CD1c-positive myeloid dendritic cell (primary cell): ENCODE data around the gene CFAP58.

Source experiments
- DNase-seq: peaks from one replicate; pipeline ENCODE4 v3.0.0-alpha.2; 2016; ENCODE audit errors: extremely low spot score

CFAP58 gene

DNA sequence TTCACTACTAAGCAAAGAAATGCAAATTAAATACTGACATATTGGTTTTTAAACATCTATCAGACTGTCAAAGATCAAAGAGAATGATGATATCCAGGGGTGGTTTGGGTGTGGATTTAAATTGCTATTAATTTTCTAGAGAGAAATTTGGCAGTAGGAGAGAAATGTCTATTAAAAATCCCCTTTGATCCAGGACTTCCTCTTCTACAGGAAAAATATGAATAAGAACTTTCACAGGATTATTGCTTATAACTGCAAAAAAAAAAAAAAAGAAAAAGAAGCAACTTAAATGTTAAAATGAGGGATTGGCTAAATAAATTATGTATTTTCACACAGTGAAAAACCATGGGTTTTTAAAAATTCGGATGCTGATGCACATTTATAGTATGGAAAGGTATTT lies 21.0 kb downstream of the CFAP58 start:
- DNase-seq = no peak

DNA sequence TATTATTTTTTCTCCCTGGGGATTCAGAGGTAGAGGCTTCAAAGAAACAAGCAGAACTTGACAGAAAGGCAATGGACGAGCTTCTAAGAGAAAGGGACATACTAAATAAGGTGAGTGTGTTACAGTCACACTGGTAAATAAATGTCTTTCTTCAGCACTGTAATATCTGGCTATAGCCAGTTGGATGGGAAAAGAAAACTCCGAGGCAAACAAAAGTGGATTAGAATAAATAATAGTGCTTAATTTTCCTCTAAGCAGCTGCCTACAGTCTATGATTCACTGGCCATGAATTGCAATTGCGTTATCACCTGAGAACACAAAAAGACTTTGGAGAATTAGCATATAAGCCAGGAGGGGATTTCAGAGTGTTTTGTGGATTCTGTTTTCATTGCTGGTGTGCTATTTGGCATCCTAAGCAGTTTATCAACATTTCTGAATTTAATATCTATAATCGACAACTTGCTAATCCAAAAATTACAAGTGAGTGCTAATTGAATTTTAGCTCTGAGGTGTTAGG lies 23.2 kb downstream of the CFAP58 start:
- no peak for DNase-seq

DNA sequence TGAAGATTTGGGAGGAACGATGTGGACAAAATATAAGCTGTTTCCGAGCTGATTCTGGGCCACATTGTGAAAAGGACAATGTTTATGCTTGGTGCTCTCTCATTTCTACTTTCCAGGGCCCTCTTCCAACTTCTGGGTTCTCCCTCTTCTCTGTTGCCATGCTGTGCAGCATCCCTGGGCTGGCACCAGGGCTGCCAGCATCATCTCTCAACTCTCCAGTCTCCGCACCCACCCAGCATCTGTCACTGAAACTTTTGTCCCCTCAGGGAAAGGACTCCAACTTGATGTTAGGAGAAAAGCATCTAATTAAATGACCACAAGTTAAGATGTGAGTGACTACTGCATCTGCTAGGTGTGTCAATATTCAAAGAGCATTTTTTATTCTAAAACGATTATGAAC lies 26.7 kb downstream of the CFAP58 start:
- DNase-seq = no peak

- no peak for DNase-seq
Observed at GRCh38 chr10:104387130-104387888, 33.7 kb downstream of the CFAP58 start.

GRCh38 chr10:104388830-104389229 lies 35.2 kb downstream of the CFAP58 start:
- DNase-seq = no peak

DNA sequence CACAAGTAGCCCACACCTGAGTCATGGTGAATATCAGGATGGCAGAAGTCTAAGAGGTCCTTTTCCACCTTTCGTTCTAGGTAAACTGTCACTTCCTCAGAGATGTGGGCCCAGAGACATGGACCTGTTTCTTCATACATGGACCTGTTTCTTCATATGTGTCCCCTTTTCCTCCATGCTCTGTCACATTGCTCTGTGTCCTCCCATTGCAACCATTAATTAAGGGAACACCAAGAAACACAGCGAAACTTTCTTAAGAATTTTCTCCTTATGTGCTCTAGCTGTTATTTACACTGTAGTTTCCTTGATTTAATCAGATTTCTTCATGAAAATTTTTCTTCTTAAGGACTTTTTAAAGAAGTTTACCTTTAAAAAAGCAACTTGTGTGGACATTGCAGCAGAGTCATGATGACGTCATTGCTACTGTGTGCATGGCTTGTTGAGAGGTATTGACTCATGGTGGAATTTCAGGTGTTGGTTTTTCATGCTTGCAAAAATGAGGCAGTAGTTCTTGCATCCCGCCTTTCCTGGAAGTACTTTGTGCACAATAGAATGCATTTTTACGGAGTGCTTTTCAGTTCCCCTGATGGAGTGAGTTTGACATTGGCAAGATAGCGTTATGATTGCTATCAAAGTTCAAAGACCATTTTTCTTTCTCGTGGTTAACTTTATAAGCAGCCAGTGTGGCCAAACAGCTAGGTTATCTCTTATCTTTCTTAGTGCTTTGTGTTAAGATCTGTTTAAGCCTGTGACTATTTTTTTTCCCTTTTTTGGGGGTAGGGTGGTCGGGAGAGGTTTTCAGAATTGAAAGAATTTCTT lies 37.7 kb downstream of the CFAP58 start:
- no peak for DNase-seq

DNA sequence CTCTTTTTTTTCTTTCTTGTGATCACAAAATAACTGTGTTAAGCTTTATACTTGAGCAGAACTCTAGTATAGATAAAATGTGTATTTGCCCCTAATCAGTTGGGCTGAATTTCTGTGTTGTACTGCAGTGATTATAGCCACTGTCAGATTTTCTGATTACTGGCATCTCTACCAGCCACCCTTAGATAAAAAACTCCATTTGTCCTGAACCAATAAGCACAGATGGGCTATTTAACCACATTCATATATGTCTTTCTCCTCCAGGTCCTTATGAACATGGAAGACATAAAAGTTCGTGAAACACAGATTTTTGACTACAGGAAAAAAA lies 38.3 kb downstream of the CFAP58 start:
- DNase-seq = no peak

GRCh38 chr10:104393387-104393786 lies 39.8 kb downstream of the CFAP58 start:
- DNase-seq = no peak

DNA sequence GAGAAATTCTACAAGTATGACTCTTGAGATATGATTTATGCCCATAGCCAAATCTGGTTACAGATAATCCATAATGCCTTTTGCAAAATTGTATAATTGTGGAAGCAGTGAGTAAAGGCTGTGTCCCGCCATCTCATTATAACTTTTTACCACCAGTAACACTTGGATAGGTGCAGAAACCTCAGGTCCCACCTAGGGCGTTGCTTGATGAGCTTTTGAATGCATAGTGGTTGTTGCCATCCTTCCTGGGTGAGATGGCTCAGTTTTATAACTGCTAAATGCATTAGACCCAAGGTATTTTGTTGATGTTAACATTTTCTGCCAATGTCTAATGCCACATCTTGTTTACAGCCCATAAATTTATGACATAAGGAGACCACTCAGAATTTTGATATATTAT lies 42.9 kb downstream of the CFAP58 start:
- no peak for DNase-seq

GRCh38 chr10:104403636-104404035 lies 50.0 kb downstream of the CFAP58 start:
- no peak for DNase-seq

DNA sequence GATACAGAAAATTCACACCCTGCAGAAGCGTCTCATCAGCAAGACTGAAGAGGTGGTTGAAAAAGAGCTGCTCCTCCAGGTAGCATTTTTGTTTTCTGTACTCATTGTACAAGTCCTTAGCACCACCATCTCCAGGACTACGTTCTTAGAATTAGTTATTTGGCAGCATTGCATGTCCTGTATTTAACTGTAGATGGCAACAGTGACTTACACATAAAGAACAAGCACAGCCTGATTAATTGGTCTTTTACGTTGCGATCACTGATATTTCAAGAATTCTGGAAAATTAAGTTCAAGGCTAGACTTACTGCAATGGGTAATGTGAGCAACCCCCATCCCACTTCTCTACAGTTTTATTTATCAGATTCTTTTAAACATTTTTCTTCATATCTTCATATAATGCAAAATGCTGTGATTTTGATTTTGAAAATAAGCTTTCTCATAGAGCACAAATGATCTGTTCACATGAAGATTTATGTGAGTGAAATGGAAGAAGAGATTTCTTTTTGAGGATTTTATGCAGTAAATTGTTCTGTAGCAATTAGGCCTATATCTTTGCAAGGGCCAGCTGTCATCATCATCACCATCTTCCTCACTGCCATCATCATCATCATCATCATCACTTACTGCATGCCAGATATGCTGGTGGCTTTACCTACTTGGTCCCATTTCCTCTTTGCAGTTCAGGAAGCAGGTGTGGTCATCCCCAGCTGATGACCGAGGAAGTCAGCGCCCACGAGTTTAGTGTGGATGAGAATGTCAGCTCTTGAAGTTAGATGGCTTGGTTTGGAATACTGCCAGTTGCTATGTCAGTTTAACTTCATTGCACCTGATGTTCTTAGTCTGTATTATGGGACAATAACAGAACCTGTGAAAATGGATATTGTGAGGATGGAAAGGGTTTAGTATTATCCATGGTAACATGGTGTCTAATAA lies 53.4 kb downstream of the CFAP58 start:
- DNase-seq = peak; percentile 43

- DNase-seq = no peak
Observed at GRCh38 chr10:104413528-104413927, 59.9 kb downstream of the CFAP58 start.

- no peak for DNase-seq
Observed at GRCh38 chr10:104415526-104416165, 62.0 kb downstream of the CFAP58 start.

DNA sequence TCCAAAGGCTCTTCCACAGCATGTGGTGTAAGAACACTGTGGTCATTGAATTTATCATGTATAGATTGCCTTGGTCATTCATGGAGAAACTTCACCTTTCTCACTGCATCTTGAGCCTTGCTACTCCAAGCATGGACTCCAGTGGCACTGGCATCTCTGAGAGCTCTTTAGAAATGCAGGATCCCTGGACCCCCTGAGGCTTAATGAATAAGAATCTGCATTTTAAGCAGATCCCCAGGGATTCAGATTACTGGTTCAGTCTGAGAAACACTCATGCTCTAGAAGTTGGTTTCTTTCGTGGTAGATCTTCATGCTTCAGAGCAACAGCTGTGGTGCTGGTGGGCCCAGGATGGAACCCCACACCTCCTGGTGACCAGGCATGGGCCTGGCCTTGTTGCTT lies 63.2 kb downstream of the CFAP58 start:
- DNase-seq = no peak

- peak; percentile 46 for DNase-seq
Observed at GRCh38 chr10:104417637-104418292, 64.1 kb downstream of the CFAP58 start.

- no peak for DNase-seq
Observed at GRCh38 chr10:104424719-104425118, 71.1 kb downstream of the CFAP58 start.

- DNase-seq = no peak
Observed at GRCh38 chr10:104427989-104428388, 74.4 kb downstream of the CFAP58 start.

- no peak for DNase-seq
Observed at GRCh38 chr10:104429846-104430245, 76.2 kb downstream of the CFAP58 start.

GRCh38 chr10:104430360-104430759 lies 76.7 kb downstream of the CFAP58 start:
- DNase-seq = no peak

DNA sequence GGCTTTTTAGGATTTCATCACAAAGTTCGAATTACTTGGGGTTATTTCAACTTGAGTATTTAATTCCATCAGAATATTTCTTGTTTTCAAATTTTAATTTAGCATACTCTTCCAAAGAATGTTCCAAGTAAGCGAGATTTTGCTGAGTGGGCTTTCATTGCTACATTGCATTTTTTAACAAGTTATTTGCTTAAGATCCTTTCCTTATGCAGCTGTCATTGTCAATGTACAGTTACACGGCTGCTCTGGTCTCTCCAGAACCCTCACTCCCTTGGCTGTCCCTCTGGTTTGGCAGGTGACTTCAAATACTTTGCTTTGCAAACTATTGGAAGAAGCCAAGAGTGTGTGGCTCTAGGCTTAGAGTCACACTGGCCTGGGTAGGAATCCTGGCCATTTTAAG lies 80.0 kb downstream of the CFAP58 start:
- no peak for DNase-seq

- DNase-seq = no peak
Observed at GRCh38 chr10:104434601-104435000, 81.0 kb downstream of the CFAP58 start.
